Measurements from ENCODE around the gene GPR176. TPM values are rescaled to one million over a fixed set of nuclear protein-coding genes. Genes with fewer than 3 reads are reported as not detected.

GPR176 gene
- total RNA-seq, 4 donors from 2014 or later, result 1.6 to 11.8 (median 4.6) TPM

- Histone ChIP-seq H3K27ac (no peak overlapping the region), H3K4me1 (peaks cover 3 to 20% (median 10%) of the 10 kb centered on the region in 3 donors), H3K36me3 (no peaks in the 10 kb centered on the region), H3K9me3 (no peaks in the 10 kb centered on the region), H3K27me3 (no peaks in the 10 kb centered on the region), H3K4me3 (no peak overlapping the region)
- WGBS, 2 donors (ENCODE audit: low coverage in 1 of 2), result 79 to 100% methylated on average over 1 to 3 of the region's 3 CpGs
- ATAC-seq, result no peak
- TF ChIP-seq EP300 (IDR thresholded peaks at IDR 0.05), result no peak
- no peak for TF ChIP-seq POLR2A (IDR thresholded peaks at IDR 0.05)
- no peak for TF ChIP-seq CTCF (IDR thresholded peaks at IDR 0.05)
- no peak for TF ChIP-seq POLR2AphosphoS5 (IDR thresholded peaks at IDR 0.05)
Observed at GRCh38 chr15:39774688-39775267, 145.3 kb downstream of the GPR176 start.

GRCh38 chr15:39770748-39771689, 149.0 kb downstream of the GPR176 start:
- Histone ChIP-seq H3K27ac (peak overlapping the region; percentile 72 to 80 (median 78)), H3K9me3 (no peaks in the 10 kb centered on the region), H3K4me1 (peaks cover 3 to 20% (median 10%) of the 10 kb centered on the region in 3 donors), H3K27me3 (no peaks in the 10 kb centered on the region), H3K36me3 (no peaks in the 10 kb centered on the region), H3K4me3 (peak overlapping the region; percentile 11 to 15)
- WGBS, 2 donors (ENCODE audit: low coverage in 1 of 2), result 5 to 32% methylated on average over 3 to 8 of the region's 8 CpGs
- peak; percentile 86 for ATAC-seq
- TF ChIP-seq CTCF (IDR thresholded peaks at IDR 0.05) (peak in 1 of 4 experiments; percentile 38), POLR2AphosphoS5 (IDR thresholded peaks at IDR 0.05) (peak; percentile 48), EP300 (IDR thresholded peaks at IDR 0.05) (no peak)

GRCh38 chr15:39767921-39768320, 152.1 kb downstream of the GPR176 start:
- H3K4me1 ChIP-seq, result peaks cover 3 to 20% (median 10%) of the 10 kb centered on the region in 3 donors
- TF ChIP-seq POLR2A (IDR thresholded peaks at IDR 0.05) (no peak), EP300 (IDR thresholded peaks at IDR 0.05) (no peak), POLR2AphosphoS5 (IDR thresholded peaks at IDR 0.05) (no peak), CTCF (IDR thresholded peaks at IDR 0.05) (no peak)
- no peak for ATAC-seq
- no peak overlapping the region for H3K27ac ChIP-seq
- no peak overlapping the region for H3K4me3 ChIP-seq
- H3K9me3 ChIP-seq, result no peaks in the 10 kb centered on the region
- H3K27me3 ChIP-seq, result no peaks in the 10 kb centered on the region
- H3K36me3 ChIP-seq, result no peaks in the 10 kb centered on the region
- 90 to 100% methylated on average over 1 to 3 of the region's 5 CpGs for whole genome bisulfite sequencing, 2 donors (ENCODE audit: low coverage in 1 of 2)

GRCh38 chr15:39761006-39761405, 159.1 kb downstream of the GPR176 start:
- Histone ChIP-seq H3K4me3 (no peak overlapping the region), H3K9me3 (no peaks in the 10 kb centered on the region), H3K4me1 (peaks cover 0 to 3% (median 0%) of the 10 kb centered on the region in 3 donors), H3K27me3 (no peaks in the 10 kb centered on the region), H3K27ac (peak overlapping the region in 1 of 4 donors; percentile 9), H3K36me3 (no peaks in the 10 kb centered on the region)
- ATAC-seq, result no peak
- TF ChIP-seq EP300 (IDR thresholded peaks at IDR 0.05), result no peak
- no peak for TF ChIP-seq POLR2A (IDR thresholded peaks at IDR 0.05)
- no peak for TF ChIP-seq CTCF (IDR thresholded peaks at IDR 0.05)
- no peak for TF ChIP-seq POLR2AphosphoS5 (IDR thresholded peaks at IDR 0.05)
- WGBS, 2 donors (ENCODE audit: low coverage in 1 of 2), result 62% methylated on average over 2 of the region's 2 CpGs; no CpG with 5 or more reads in 1 of the 2 donors
